A673 (cell line): ENCODE data around the gene ALDH1L2.

Source experiments
- EZH2 ChIP-seq: fragments of 200-600 bp; sonication (generic); IDR thresholded peaks from 2 replicates; pipeline ENCODE4 v1.6.1; 2017; ENCODE audit warnings: borderline replicate concordance, low read depth, mild to moderate bottlenecking, mixed read lengths, antibody characterized with exemption, low read length; ENCODE audit not compliant: poor library complexity, severe bottlenecking
- TF ChIP-seq, protein P1 (sequence below): fragments of 300-800, 200-600 bp; sonication (generic); conservative IDR thresholded peaks from 2 replicates; pipeline ENCODE4 v1.5.1; 2017; ENCODE audit warnings: low read depth, mild to moderate bottlenecking, antibody characterized with exemption, low read length, moderate library complexity, mixed read lengths

DNA sequence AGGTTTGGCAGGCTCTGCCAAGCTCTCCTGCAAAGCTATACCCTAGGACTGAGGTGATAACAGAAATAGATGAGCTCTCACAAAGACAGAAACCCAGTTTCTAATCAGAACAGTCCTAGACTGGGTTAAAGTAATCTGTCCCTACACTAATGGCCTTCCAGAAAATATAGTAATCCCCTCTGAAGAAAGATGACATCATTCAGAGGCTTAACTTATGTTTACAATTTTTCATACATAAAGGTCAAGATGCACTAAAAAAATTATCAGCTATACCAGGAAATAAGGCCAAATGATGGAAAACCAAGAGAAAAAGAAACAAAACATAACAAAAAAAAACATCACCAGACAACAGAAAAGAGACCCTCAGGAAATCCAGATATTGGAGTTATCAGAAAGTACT lies 18.4 kb upstream of the ALDH1L2 start:
- TF ChIP-seq, protein P1, sequence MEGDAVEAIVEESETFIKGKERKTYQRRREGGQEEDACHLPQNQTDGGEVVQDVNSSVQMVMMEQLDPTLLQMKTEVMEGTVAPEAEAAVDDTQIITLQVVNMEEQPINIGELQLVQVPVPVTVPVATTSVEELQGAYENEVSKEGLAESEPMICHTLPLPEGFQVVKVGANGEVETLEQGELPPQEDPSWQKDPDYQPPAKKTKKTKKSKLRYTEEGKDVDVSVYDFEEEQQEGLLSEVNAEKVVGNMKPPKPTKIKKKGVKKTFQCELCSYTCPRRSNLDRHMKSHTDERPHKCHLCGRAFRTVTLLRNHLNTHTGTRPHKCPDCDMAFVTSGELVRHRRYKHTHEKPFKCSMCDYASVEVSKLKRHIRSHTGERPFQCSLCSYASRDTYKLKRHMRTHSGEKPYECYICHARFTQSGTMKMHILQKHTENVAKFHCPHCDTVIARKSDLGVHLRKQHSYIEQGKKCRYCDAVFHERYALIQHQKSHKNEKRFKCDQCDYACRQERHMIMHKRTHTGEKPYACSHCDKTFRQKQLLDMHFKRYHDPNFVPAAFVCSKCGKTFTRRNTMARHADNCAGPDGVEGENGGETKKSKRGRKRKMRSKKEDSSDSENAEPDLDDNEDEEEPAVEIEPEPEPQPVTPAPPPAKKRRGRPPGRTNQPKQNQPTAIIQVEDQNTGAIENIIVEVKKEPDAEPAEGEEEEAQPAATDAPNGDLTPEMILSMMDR, result no peak
- no peak for TF ChIP-seq EZH2
